ENCODE measurements around the gene MICB.

MICB gene

GRCh38 chr6:31556307-31556706, 58.4 kb downstream of the MICB start:
- in situ Hi-C loops (cut with MboI; ENCODE audit: low pct_unique_long_range_greater_than_20kb, low sequenced_read_pairs) = no loop called here
- DNase-seq = no peak

- in situ Hi-C loops (cut with MboI; ENCODE audit: low pct_unique_long_range_greater_than_20kb, low sequenced_read_pairs) = no loop called here
- DNase-seq = no peak
Measured at GRCh38 chr6:31557443-31558317, 59.7 kb downstream of the MICB start.

GRCh38 chr6:31558318-31558625, 60.3 kb downstream of the MICB start:
- in situ Hi-C loops (cut with MboI; ENCODE audit: low pct_unique_long_range_greater_than_20kb, low sequenced_read_pairs) = no loop called here
- no peak for DNase-seq

GRCh38 chr6:31558631-31559500, 60.9 kb downstream of the MICB start:
- DNase-seq = peak; percentile 98
- in situ Hi-C loops (cut with MboI; ENCODE audit: low pct_unique_long_range_greater_than_20kb, low sequenced_read_pairs) = no loop called here

- DNase-seq = no peak
- in situ Hi-C loops (cut with MboI; ENCODE audit: low pct_unique_long_range_greater_than_20kb, low sequenced_read_pairs) = no loop called here
Measured at GRCh38 chr6:31559606-31559957, 61.6 kb downstream of the MICB start.

GRCh38 chr6:31559958-31560696, 62.2 kb downstream of the MICB start:
- in situ Hi-C loops (cut with MboI; ENCODE audit: low pct_unique_long_range_greater_than_20kb, low sequenced_read_pairs) = no loop called here

GRCh38 chr6:31560697-31561058, 62.7 kb downstream of the MICB start:
- in situ Hi-C loops (cut with MboI; ENCODE audit: low pct_unique_long_range_greater_than_20kb, low sequenced_read_pairs) = no loop called here
- no peak for DNase-seq

More at GRCh38 chr6:31559958-31560696, 62.2 kb downstream of the MICB start:
- peak; percentile 84 for DNase-seq
